A673 (cell line): ENCODE data around the gene TSPAN11. TPM values are rescaled to one million over a fixed set of nuclear protein-coding genes. Genes with fewer than 3 reads are reported as not detected.

ENCODE experiments used
- BruUV-seq: library from RNA; stranded (reverse); fragments of 400-500 nt; replicated peaks from 2 replicates; lab custom pipeline; 2021; lab: Mats Ljungman, UMichigan
- CTCF ChIA-PET: fragments of 300-600 bp; sonication (Branson Sonifier 250); formaldehyde crosslinking; loops from one replicate; lab custom pipeline; 2022; ENCODE audit warnings: antibody characterized with exemption; lab: Charles Lee
- POLR2A ChIA-PET: fragments of 300-600 bp; sonication (Branson Sonifier 250); formaldehyde crosslinking; loops from one replicate; lab custom pipeline; 2022; ENCODE audit warnings: antibody characterized with exemption; ENCODE audit not compliant: low non-redundant PET; lab: Charles Lee
- DNase-seq: peaks from one replicate; pipeline ENCODE4 v3.0.0-alpha.2; 2015; ENCODE audit warnings: low spot score
- H3K27ac ChIP-seq: fragments of 200-600 bp; sonication (generic); 2 replicates; pipeline ENCODE4 v1.5.1; 2016; ENCODE audit warnings: mixed run types, low read depth, mild to moderate bottlenecking, mixed read lengths, antibody characterized with exemption, low read length; ENCODE audit not compliant: poor library complexity, severe bottlenecking
- H3K27me3 ChIP-seq: fragments of 200-600 bp; sonication (generic); replicated peaks from 2 replicates; pipeline ENCODE4 v1.6.1; 2017; ENCODE audit warnings: mixed run types, low read depth, mild to moderate bottlenecking, mixed read lengths, antibody characterized with exemption, low read length; ENCODE audit not compliant: insufficient read depth, poor library complexity
- H3K36me3 ChIP-seq: fragments of 200-600 bp; sonication (generic); 2 replicates; pipeline ENCODE4 v1.6.1; 2016; ENCODE audit warnings: mixed run types, mild to moderate bottlenecking, mixed read lengths, antibody characterized with exemption, low read length; ENCODE audit not compliant: insufficient read depth, poor library complexity, severe bottlenecking
- H3K4me1 ChIP-seq: fragments of 200-600 bp; sonication (generic); 2 replicates; pipeline ENCODE4 v1.6.1; 2017; ENCODE audit warnings: mixed run types, mild to moderate bottlenecking, mixed read lengths, antibody characterized with exemption, low read length; ENCODE audit not compliant: insufficient read depth, poor library complexity, severe bottlenecking
- H3K4me3 ChIP-seq: fragments of 200-600 bp; sonication (generic); 2 replicates; pipeline ENCODE4 v1.5.1; 2016; ENCODE audit warnings: low read depth, mixed run types, mild to moderate bottlenecking, mixed read lengths, low read length; ENCODE audit not compliant: poor library complexity, severe bottlenecking
- H3K9me3 ChIP-seq: fragments of 200-600 bp; sonication (generic); 2 replicates; pipeline ENCODE4 v1.6.1; 2016; ENCODE audit warnings: mixed run types, low read depth, mild to moderate bottlenecking, mixed read lengths, antibody characterized with exemption, low read length; ENCODE audit not compliant: poor library complexity, severe bottlenecking
- CTCF ChIP-seq: fragments of 300-800, 200-600 bp; sonication (generic); conservative IDR thresholded peaks from 2 replicates; pipeline ENCODE4 v1.5.1; 2017; ENCODE audit warnings: low read depth, mild to moderate bottlenecking, antibody characterized with exemption, low read length, moderate library complexity, mixed read lengths
- EZH2 ChIP-seq: fragments of 200-600 bp; sonication (generic); IDR thresholded peaks from 2 replicates; pipeline ENCODE4 v1.6.1; 2017; ENCODE audit warnings: borderline replicate concordance, low read depth, mild to moderate bottlenecking, mixed read lengths, antibody characterized with exemption, low read length; ENCODE audit not compliant: poor library complexity, severe bottlenecking
- intact Hi-C: fragments of 100-400 bp; cut with micrococcal nuclease; formaldehyde crosslinking; loops from one replicate; pipeline ENCODE4 v1.10.0; 2022; ENCODE audit not compliant: unreplicated experiment
- total RNA-seq: library from RNA; stranded (reverse); gene quantifications from 2 replicates; pipeline ENCODE4 v1.2.3, GENCODE V29; 2021

Gene TSPAN11
- total RNA-seq, 1 experiment from 2014 or later = 20.9 TPM

DNA sequence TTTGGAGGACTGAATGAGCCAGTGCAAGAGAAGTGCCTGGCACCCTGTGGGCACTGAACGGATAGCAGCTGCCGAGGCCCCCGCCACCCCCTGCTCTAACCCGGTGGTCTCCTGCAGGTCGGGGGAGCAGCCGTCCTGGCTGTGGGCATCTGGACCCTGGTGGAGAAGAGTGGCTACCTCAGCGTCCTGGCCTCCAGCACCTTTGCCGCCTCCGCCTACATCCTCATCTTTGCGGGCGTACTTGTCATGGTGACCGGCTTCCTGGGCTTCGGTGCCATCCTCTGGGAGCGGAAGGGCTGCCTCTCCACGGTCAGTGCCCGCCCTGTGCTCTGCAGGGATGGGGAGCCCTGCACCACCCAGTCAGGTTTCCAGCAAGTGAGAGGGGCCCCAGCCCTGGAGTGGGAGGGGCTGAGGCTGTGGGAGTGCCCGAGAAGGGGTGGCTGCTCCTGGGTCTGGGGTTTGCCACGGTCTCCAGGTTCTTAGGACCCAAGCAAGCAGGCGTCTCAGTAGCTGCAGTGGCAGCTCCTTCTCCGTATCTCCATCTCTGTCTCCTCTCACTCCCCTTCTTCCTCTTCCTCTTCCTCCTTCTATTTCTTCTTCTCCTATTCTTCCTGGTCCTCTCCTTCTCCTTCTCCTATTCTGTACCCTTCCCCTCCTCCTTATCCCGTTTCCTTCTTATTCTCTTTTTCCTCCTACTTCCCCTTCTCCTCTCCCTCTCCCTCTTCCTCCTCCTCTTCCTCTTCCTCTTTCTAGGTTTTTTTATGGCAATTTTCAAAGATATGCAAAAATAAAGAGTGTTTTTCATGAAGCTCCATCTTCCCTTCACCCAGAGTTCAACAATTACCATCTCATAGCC is 37.4 kb downstream of the TSPAN11 start:
- Histone ChIP-seq H3K9me3 (no peaks in the 10 kb centered on the region), H3K4me1 (peaks cover 5% of the 10 kb centered on the region), H3K36me3 (no peaks in the 10 kb centered on the region), H3K27ac (no peak overlapping the region), H3K4me3 (no peak overlapping the region), H3K27me3 (no peaks in the 10 kb centered on the region)
- intact Hi-C loops = no loop called here
- ChIA-PET POLR2A (no interaction called here), CTCF (no interaction called here)
- BruUV-seq = no TSS peak
- no peak for DNase-seq
- TF ChIP-seq EZH2 (no peak), CTCF (no peak)

DNA sequence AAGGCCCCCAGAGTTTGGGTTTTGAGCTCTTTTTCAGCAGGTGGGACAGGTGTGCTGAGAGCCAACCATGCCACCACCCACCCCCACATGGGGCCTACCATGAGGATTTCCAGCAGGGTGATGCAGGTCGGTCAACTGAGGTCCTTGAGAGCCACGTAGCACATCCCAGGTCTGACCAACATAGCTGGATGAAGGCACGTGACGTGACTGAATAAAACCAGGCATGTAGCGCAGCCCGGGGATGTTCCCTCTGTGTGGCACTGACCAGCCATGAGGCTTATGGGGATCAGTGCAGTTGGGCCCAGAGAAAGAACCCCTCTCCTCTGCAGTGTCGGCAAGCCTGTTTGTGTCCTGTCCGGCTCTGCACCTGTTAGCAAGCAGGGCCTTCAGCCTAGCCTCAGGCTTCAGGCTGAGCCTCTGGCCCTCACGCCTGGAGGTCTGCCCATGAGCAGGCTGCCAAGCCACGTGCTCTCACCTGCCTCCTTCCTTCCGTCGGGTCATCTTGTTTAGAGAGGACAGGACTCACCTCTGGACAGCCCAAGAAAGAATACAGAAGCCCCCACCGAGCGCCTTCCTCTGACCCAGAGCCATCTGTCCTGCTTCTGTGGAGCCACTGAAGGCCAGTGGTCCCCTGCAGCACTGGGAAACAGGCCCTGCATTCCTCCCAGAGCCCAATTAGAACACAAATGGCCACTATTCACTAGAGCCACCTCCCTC is 38.5 kb downstream of the TSPAN11 start:
- ChIA-PET CTCF (no interaction called here), POLR2A (no interaction called here)
- H3K4me3 ChIP-seq = no peak overlapping the region
- no TSS peak for BruUV-seq
- peaks cover 5% of the 10 kb centered on the region for H3K4me1 ChIP-seq
- intact Hi-C loops = no loop called here
- no peaks in the 10 kb centered on the region for H3K9me3 ChIP-seq
- DNase-seq = no peak
- TF ChIP-seq CTCF (no peak), EZH2 (no peak)
- H3K27ac ChIP-seq = no peak overlapping the region
- H3K36me3 ChIP-seq = no peaks in the 10 kb centered on the region
- no peaks in the 10 kb centered on the region for H3K27me3 ChIP-seq

DNA sequence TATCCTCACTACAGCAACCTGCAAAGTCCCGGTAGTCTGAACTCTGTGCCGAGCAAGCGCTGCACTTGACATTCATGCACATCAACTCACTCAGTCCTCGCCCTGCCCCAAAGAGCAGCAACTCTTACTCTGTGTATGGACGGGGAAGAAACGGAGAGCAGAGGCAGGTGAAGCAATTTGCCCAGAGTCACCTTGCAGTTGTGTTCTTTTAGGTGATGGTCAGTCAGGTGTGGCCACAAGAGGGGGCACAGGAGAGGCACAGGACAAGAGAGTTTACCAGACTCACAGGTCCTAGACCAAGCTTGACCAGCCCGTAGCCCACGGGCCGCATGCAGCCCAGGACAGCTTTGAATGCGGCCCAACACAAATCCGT is 39.1 kb downstream of the TSPAN11 start:
- ChIA-PET POLR2A (no interaction called here), CTCF (no interaction called here)
- H3K27ac ChIP-seq = no peak overlapping the region
- peaks cover 9% of the 10 kb centered on the region for H3K4me1 ChIP-seq
- no peak overlapping the region for H3K4me3 ChIP-seq
- BruUV-seq = no TSS peak
- DNase-seq = no peak
- intact Hi-C loops = no loop called here
- TF ChIP-seq EZH2 (no peak), CTCF (no peak)
- no peaks in the 10 kb centered on the region for H3K27me3 ChIP-seq
- H3K36me3 ChIP-seq = no peaks in the 10 kb centered on the region
- H3K9me3 ChIP-seq = no peaks in the 10 kb centered on the region
